ENCODE measurements around the gene KCNK6.
A peak's percentile ranks its signal among the peaks of the same experiment; 100 is the strongest.

The KCNK6 gene

DNA sequence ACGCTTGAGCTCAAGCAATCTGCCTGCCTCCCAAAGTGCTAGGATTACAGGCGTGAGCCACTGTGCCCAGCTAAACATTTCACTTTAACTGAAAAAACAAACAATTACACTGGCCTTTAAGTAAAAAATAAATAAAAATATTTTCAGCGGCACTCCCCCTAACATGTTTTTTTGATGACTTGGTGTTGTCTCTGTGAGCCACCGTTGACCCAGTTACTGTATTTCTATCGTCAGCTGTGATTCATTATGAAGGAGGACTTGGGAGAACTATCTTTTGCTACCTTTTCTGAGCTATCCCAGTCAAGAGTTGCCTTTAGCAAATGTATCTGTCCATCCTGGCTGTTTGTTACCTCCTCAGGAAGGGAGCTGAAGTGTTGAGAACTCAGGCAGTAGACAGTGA is 34.1 kb upstream of the KCNK6 start:
- Histone ChIP-seq H3K4me1 (ENCODE audit: control extremely low read depth in 1 of 4, control insufficient read depth in 4 of 4, insufficient read depth in 4 of 4, low read length in 3 of 4) (peaks cover 0 to 40% (median 32%) of the 10 kb centered on the region in 4 experiments), H3K27ac (ENCODE audit: insufficient read depth in 1 of 2, low read depth in 1 of 2, low read length in 2 of 2, poor library complexity in 1 of 2, severe bottlenecking in 2 of 2) (no peak overlapping the region), H3K36me3 (ENCODE audit: control insufficient read depth in 4 of 4, insufficient read depth in 4 of 4, low read length in 3 of 4) (peaks cover 11 to 47% (median 32%) of the 10 kb centered on the region in 4 experiments), H3K9me3 (ENCODE audit: control extremely low read depth in 1 of 5, control insufficient read depth in 4 of 5, insufficient read depth in 2 of 5, low read depth in 1 of 5, low read length in 4 of 5) (no peaks in the 10 kb centered on the region), H3K4me3 (ENCODE audit: control insufficient read depth in 1 of 7, extremely low read depth in 1 of 7, insufficient read depth in 4 of 7, low read depth in 2 of 7, low read length in 6 of 7) (no peak overlapping the region), H3K27me3 (replicated peaks in 2 of 5; ENCODE audit: control insufficient read depth in 4 of 5, insufficient read depth in 5 of 5, low read length in 4 of 5) (no peaks in the 10 kb centered on the region)
- 100% methylated on average over 2 of the region's 5 CpGs for WGBS (ENCODE audit: insufficient coverage)
- ChIA-PET POLR2A (no interaction called here), CTCF (interaction anchor here (0.9 to 2.2 kb wide), 11 partner anchors 8 to 46 kb away, joined by 3 to 6 read pairs (median 3); partner anchors contain the start of genes KCNK6 and SPINT2)
- no peak for DNase-seq

DNA sequence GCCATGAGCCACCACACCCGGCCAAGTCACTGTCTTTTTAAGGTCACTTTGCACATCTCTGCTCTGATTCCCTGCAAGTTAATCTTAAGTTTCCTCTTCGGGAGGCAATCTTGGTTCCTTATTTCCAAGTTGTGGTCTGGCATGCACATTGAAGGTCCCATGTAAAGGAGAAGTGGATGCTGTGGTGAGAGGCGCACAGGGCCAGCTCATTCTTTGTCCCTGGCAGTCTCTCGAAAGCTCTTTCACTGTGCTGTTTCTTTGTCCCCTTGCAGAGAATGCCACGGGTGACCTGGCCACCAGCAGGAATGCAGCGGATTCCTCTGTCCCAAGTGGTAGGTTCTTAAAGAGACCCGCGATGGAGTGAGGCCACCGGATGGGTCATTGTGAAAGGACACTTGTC is 32.0 kb upstream of the KCNK6 start:
- Histone ChIP-seq H3K4me3 (ENCODE audit: control insufficient read depth in 1 of 7, extremely low read depth in 1 of 7, insufficient read depth in 4 of 7, low read depth in 2 of 7, low read length in 6 of 7) (no peak overlapping the region), H3K27ac (ENCODE audit: insufficient read depth in 1 of 2, low read depth in 1 of 2, low read length in 2 of 2, poor library complexity in 1 of 2, severe bottlenecking in 2 of 2) (no peak overlapping the region), H3K4me1 (ENCODE audit: control extremely low read depth in 1 of 4, control insufficient read depth in 4 of 4, insufficient read depth in 4 of 4, low read length in 3 of 4) (peaks cover 0 to 33% (median 28%) of the 10 kb centered on the region in 4 experiments), H3K9me3 (ENCODE audit: control extremely low read depth in 1 of 5, control insufficient read depth in 4 of 5, insufficient read depth in 2 of 5, low read depth in 1 of 5, low read length in 4 of 5) (no peaks in the 10 kb centered on the region), H3K27me3 (replicated peaks in 2 of 5; ENCODE audit: control insufficient read depth in 4 of 5, insufficient read depth in 5 of 5, low read length in 4 of 5) (no peaks in the 10 kb centered on the region), H3K36me3 (ENCODE audit: control insufficient read depth in 4 of 4, insufficient read depth in 4 of 4, low read length in 3 of 4) (peaks cover 13 to 61% (median 50%) of the 10 kb centered on the region in 4 experiments)
- ChIA-PET CTCF (interaction anchor here (1.6 kb wide), 1 partner anchor 22 kb away, joined by 6 read pairs; no protein-coding TSS in a partner anchor), POLR2A (no interaction called here)
- 57% methylated on average over 9 of the region's 9 CpGs for WGBS (ENCODE audit: insufficient coverage)
- peak; percentile 43 to 86 (median 85) for DNase-seq

DNA sequence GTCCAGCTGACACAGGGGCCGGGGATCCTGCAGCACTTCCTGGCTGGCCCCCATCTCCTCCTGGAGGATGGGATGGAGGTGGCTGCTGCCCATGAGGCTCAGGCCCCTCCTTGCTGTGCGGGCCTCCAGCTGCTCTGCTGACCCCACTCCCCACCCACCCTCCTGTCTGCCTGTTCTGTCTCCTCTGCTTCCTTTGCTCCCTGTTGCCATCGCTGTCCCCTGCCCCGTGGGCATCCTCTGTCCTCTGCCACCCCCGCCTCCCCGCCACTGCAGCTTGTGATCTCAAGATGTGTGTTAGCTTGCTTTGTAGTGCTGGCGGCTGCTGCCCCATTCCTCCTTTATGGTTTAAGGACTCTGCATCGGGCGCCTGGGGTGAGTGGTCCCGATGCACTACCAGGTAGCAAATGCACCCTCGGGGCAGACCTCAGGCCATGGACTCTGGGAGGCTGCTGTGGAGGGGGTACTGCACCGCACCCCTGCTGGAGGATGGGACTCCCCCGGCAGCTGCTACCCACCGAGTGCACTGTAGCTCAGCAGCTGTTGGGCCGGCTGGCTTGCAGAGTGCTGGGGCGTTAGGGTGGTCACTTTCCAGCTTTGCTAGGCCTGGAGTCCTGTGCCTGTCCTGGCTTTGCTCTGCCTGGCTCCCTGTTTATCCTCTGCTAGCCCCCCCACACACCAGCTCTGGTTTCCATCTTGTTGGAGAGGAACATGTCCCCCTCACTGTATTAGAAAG is 31.4 kb upstream of the KCNK6 start:
- H3K9me3 ChIP-seq (ENCODE audit: control extremely low read depth in 1 of 5, control insufficient read depth in 4 of 5, insufficient read depth in 2 of 5, low read depth in 1 of 5, low read length in 4 of 5): no peaks in the 10 kb centered on the region
- peaks cover 0 to 30% (median 24%) of the 10 kb centered on the region in 4 experiments for H3K4me1 ChIP-seq (ENCODE audit: control extremely low read depth in 1 of 4, control insufficient read depth in 4 of 4, insufficient read depth in 4 of 4, low read length in 3 of 4)
- no peaks in the 10 kb centered on the region for H3K27me3 ChIP-seq (replicated peaks in 2 of 5; ENCODE audit: control insufficient read depth in 4 of 5, insufficient read depth in 5 of 5, low read length in 4 of 5)
- H3K4me3 ChIP-seq (ENCODE audit: control insufficient read depth in 1 of 7, extremely low read depth in 1 of 7, insufficient read depth in 4 of 7, low read depth in 2 of 7, low read length in 6 of 7): no peak overlapping the region
- ChIA-PET POLR2A (interaction anchor here (0.9 kb wide), 1 partner anchor 23 kb away, joined by 3 read pairs; the partner anchor contains the start of gene SPINT2), CTCF (interaction anchor here (0.5 to 1.6 kb wide), 4 partner anchors 23 to 223 kb away, joined by 3 to 6 read pairs (median 4); no protein-coding TSS in a partner anchor)
- DNase-seq: no peak
- 97% methylated on average over 9 of the region's 16 CpGs for WGBS (ENCODE audit: insufficient coverage)
- H3K36me3 ChIP-seq (ENCODE audit: control insufficient read depth in 4 of 4, insufficient read depth in 4 of 4, low read length in 3 of 4): peaks cover 13 to 67% (median 52%) of the 10 kb centered on the region in 4 experiments
- H3K27ac ChIP-seq (ENCODE audit: insufficient read depth in 1 of 2, low read depth in 1 of 2, low read length in 2 of 2, poor library complexity in 1 of 2, severe bottlenecking in 2 of 2): no peak overlapping the region

DNA sequence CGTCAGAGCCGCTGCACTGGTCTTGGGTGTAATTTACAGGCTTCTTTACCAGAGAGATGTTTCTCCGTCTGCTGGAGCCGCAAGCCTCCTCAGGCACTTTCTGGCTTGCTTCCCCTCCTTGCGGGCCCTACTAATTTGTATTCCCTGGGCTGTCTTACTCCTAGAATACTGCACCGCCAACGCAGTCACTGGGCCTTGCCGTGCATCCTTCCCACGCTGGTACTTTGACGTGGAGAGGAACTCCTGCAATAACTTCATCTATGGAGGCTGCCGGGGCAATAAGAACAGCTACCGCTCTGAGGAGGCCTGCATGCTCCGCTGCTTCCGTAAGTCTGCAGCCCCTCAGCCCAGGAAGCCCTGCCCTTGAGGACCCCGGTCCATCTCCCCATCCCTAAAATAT is 29.7 kb upstream of the KCNK6 start:
- CTCF ChIA-PET: interaction anchor here (0.8 kb wide), 1 partner anchor 13 kb away, joined by 4 read pairs; no protein-coding TSS in a partner anchor
- over 99% methylated on average over 14 of the region's 15 CpGs for WGBS (ENCODE audit: insufficient coverage)
- H3K27ac ChIP-seq (ENCODE audit: insufficient read depth in 1 of 2, low read depth in 1 of 2, low read length in 2 of 2, poor library complexity in 1 of 2, severe bottlenecking in 2 of 2): no peak overlapping the region

DNA sequence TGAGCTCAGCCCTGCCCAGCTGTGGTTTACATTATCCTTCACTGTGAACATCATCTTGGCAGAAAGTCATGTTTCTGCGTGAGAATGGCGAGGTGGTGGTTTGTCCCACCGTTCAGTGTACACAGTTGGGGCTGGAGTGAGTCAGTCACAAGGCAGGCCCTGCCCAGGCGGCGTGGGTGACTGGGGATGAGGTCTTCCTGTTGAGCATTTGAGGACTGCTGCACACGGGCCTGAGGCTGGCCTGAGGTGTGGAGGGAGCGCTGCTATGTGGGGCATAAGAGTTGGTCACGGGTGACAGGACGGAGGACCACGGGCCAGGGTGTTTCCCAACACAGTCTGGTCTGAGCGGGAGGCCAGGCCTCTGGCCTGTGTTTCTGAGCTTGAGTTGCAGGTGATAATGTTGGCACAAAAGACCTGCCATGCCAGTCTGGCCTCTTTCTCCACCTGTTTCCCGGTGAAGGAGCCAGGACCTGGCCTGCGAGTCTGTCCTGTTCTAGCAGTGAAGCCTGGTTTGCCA is 29.0 kb upstream of the KCNK6 start:
- no peak for DNase-seq
- Histone ChIP-seq H3K36me3 (ENCODE audit: control insufficient read depth in 4 of 4, insufficient read depth in 4 of 4, low read length in 3 of 4) (peaks cover 13 to 71% (median 50%) of the 10 kb centered on the region in 4 experiments), H3K4me3 (ENCODE audit: control insufficient read depth in 1 of 7, extremely low read depth in 1 of 7, insufficient read depth in 4 of 7, low read depth in 2 of 7, low read length in 6 of 7) (no peak overlapping the region), H3K9me3 (ENCODE audit: control extremely low read depth in 1 of 5, control insufficient read depth in 4 of 5, insufficient read depth in 2 of 5, low read depth in 1 of 5, low read length in 4 of 5) (no peaks in the 10 kb centered on the region), H3K27ac (ENCODE audit: insufficient read depth in 1 of 2, low read depth in 1 of 2, low read length in 2 of 2, poor library complexity in 1 of 2, severe bottlenecking in 2 of 2) (no peak overlapping the region), H3K4me1 (ENCODE audit: control extremely low read depth in 1 of 4, control insufficient read depth in 4 of 4, insufficient read depth in 4 of 4, low read length in 3 of 4) (peaks cover 0 to 10% (median 6%) of the 10 kb centered on the region in 4 experiments), H3K27me3 (replicated peaks in 2 of 5; ENCODE audit: control insufficient read depth in 4 of 5, insufficient read depth in 5 of 5, low read length in 4 of 5) (no peaks in the 10 kb centered on the region)
- POLR2A ChIA-PET: no interaction called here
- 95% methylated on average over 12 of the region's 13 CpGs for WGBS (ENCODE audit: insufficient coverage)
- CTCF ChIA-PET: interaction anchor here (0.8 to 1.5 kb wide), 2 partner anchors 12 to 45 kb away, joined by 3 to 4 read pairs; no protein-coding TSS in a partner anchor

More for the DNA sequence above, 29.7 kb upstream of the KCNK6 start:
- POLR2A ChIA-PET: no interaction called here
- no peak for DNase-seq
- H3K4me3 ChIP-seq (ENCODE audit: control insufficient read depth in 1 of 7, extremely low read depth in 1 of 7, insufficient read depth in 4 of 7, low read depth in 2 of 7, low read length in 6 of 7): no peak overlapping the region
- no peaks in the 10 kb centered on the region for H3K27me3 ChIP-seq (replicated peaks in 2 of 5; ENCODE audit: control insufficient read depth in 4 of 5, insufficient read depth in 5 of 5, low read length in 4 of 5)
- H3K4me1 ChIP-seq (ENCODE audit: control extremely low read depth in 1 of 4, control insufficient read depth in 4 of 4, insufficient read depth in 4 of 4, low read length in 3 of 4): peaks cover 0 to 14% (median 9%) of the 10 kb centered on the region in 4 experiments
- peaks cover 13 to 75% (median 54%) of the 10 kb centered on the region in 4 experiments for H3K36me3 ChIP-seq (ENCODE audit: control insufficient read depth in 4 of 4, insufficient read depth in 4 of 4, low read length in 3 of 4)
- H3K9me3 ChIP-seq (ENCODE audit: control extremely low read depth in 1 of 5, control insufficient read depth in 4 of 5, insufficient read depth in 2 of 5, low read depth in 1 of 5, low read length in 4 of 5): no peaks in the 10 kb centered on the region

DNA sequence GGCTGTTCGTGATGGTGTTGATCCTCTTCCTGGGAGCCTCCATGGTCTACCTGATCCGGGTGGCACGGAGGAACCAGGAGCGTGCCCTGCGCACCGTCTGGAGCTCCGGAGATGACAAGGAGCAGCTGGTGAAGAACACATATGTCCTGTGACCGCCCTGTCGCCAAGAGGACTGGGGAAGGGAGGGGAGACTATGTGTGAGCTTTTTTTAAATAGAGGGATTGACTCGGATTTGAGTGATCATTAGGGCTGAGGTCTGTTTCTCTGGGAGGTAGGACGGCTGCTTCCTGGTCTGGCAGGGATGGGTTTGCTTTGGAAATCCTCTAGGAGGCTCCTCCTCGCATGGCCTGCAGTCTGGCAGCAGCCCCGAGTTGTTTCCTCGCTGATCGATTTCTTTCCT is 27.8 kb upstream of the KCNK6 start:
- Histone ChIP-seq H3K36me3 (ENCODE audit: control insufficient read depth in 4 of 4, insufficient read depth in 4 of 4, low read length in 3 of 4) (peaks cover 13 to 65% (median 47%) of the 10 kb centered on the region in 4 experiments), H3K9me3 (ENCODE audit: control extremely low read depth in 1 of 5, control insufficient read depth in 4 of 5, insufficient read depth in 2 of 5, low read depth in 1 of 5, low read length in 4 of 5) (no peaks in the 10 kb centered on the region), H3K27me3 (replicated peaks in 2 of 5; ENCODE audit: control insufficient read depth in 4 of 5, insufficient read depth in 5 of 5, low read length in 4 of 5) (no peaks in the 10 kb centered on the region), H3K4me3 (ENCODE audit: control insufficient read depth in 1 of 7, extremely low read depth in 1 of 7, insufficient read depth in 4 of 7, low read depth in 2 of 7, low read length in 6 of 7) (no peak overlapping the region), H3K27ac (ENCODE audit: insufficient read depth in 1 of 2, low read depth in 1 of 2, low read length in 2 of 2, poor library complexity in 1 of 2, severe bottlenecking in 2 of 2) (no peak overlapping the region), H3K4me1 (ENCODE audit: control extremely low read depth in 1 of 4, control insufficient read depth in 4 of 4, insufficient read depth in 4 of 4, low read length in 3 of 4) (peaks cover 0 to 8% (median 6%) of the 10 kb centered on the region in 4 experiments)
- POLR2A ChIA-PET: no interaction called here
- WGBS (ENCODE audit: insufficient coverage): 96% methylated on average over 10 of the region's 15 CpGs
- DNase-seq: no peak
- CTCF ChIA-PET: interaction anchor here (1.5 kb wide), 1 partner anchor 47 kb away, joined by 3 read pairs; no protein-coding TSS in a partner anchor

DNA sequence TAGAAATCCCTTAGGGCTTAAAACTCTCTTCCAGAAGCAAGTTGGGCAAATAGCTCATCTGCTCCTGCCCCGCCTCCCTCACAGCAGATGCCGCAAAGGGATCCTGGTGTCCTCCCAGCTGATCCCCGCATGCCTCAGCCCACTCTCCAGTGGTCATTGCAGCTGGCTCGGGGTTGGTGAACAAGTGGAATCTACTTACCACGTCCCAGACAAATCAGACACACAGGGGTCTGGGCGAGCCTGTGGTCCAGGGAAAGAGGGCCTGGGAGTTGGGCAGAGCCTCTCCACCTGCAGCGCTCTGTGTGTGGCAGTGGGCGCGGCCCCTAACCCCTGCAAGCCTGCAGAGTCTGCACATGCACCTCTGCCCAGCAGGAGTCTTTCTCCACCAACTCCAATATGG is 26.4 kb upstream of the KCNK6 start:
- no peaks in the 10 kb centered on the region for H3K9me3 ChIP-seq (ENCODE audit: control extremely low read depth in 1 of 5, control insufficient read depth in 4 of 5, insufficient read depth in 2 of 5, low read depth in 1 of 5, low read length in 4 of 5)
- H3K4me3 ChIP-seq (ENCODE audit: control insufficient read depth in 1 of 7, extremely low read depth in 1 of 7, insufficient read depth in 4 of 7, low read depth in 2 of 7, low read length in 6 of 7): no peak overlapping the region
- no peak for DNase-seq
- 99% methylated on average over 9 of the region's 9 CpGs for WGBS (ENCODE audit: insufficient coverage)
- no peak overlapping the region for H3K27ac ChIP-seq (ENCODE audit: insufficient read depth in 1 of 2, low read depth in 1 of 2, low read length in 2 of 2, poor library complexity in 1 of 2, severe bottlenecking in 2 of 2)
- H3K4me1 ChIP-seq (ENCODE audit: control extremely low read depth in 1 of 4, control insufficient read depth in 4 of 4, insufficient read depth in 4 of 4, low read length in 3 of 4): no peaks in the 10 kb centered on the region
- H3K27me3 ChIP-seq (replicated peaks in 2 of 5; ENCODE audit: control insufficient read depth in 4 of 5, insufficient read depth in 5 of 5, low read length in 4 of 5): no peaks in the 10 kb centered on the region
- ChIA-PET POLR2A (no interaction called here), CTCF (no interaction called here)
- peaks cover 12 to 55% (median 43%) of the 10 kb centered on the region in 4 experiments for H3K36me3 ChIP-seq (ENCODE audit: control insufficient read depth in 4 of 4, insufficient read depth in 4 of 4, low read length in 3 of 4)
